AG10803 (cell line): ENCODE measurements around the gene WBP1.

Experiments used
- DNase-seq: peaks from one replicate; pipeline ENCODE4 v3.0.0; 2010; ENCODE audit warnings: low read depth
- H3K4me3 ChIP-seq: 2 replicates; pipeline ENCODE4 v1.5.1; 2011; ENCODE audit warnings: mild to moderate bottlenecking, low read length, control low read depth
- TF ChIP-seq, protein P1 (sequence below): conservative IDR thresholded peaks from 2 replicates; pipeline ENCODE4 v1.5.1; 2011; ENCODE audit warnings: mild to moderate bottlenecking, low read length, control low read depth, inconsistent platforms

Gene WBP1

GRCh38 chr2:74428675-74429074 lies 29.6 kb upstream of the WBP1 start:
- H3K4me3 ChIP-seq: no peak overlapping the region
- no peak for DNase-seq
- TF ChIP-seq, protein P1, sequence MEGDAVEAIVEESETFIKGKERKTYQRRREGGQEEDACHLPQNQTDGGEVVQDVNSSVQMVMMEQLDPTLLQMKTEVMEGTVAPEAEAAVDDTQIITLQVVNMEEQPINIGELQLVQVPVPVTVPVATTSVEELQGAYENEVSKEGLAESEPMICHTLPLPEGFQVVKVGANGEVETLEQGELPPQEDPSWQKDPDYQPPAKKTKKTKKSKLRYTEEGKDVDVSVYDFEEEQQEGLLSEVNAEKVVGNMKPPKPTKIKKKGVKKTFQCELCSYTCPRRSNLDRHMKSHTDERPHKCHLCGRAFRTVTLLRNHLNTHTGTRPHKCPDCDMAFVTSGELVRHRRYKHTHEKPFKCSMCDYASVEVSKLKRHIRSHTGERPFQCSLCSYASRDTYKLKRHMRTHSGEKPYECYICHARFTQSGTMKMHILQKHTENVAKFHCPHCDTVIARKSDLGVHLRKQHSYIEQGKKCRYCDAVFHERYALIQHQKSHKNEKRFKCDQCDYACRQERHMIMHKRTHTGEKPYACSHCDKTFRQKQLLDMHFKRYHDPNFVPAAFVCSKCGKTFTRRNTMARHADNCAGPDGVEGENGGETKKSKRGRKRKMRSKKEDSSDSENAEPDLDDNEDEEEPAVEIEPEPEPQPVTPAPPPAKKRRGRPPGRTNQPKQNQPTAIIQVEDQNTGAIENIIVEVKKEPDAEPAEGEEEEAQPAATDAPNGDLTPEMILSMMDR: no peak

DNA sequence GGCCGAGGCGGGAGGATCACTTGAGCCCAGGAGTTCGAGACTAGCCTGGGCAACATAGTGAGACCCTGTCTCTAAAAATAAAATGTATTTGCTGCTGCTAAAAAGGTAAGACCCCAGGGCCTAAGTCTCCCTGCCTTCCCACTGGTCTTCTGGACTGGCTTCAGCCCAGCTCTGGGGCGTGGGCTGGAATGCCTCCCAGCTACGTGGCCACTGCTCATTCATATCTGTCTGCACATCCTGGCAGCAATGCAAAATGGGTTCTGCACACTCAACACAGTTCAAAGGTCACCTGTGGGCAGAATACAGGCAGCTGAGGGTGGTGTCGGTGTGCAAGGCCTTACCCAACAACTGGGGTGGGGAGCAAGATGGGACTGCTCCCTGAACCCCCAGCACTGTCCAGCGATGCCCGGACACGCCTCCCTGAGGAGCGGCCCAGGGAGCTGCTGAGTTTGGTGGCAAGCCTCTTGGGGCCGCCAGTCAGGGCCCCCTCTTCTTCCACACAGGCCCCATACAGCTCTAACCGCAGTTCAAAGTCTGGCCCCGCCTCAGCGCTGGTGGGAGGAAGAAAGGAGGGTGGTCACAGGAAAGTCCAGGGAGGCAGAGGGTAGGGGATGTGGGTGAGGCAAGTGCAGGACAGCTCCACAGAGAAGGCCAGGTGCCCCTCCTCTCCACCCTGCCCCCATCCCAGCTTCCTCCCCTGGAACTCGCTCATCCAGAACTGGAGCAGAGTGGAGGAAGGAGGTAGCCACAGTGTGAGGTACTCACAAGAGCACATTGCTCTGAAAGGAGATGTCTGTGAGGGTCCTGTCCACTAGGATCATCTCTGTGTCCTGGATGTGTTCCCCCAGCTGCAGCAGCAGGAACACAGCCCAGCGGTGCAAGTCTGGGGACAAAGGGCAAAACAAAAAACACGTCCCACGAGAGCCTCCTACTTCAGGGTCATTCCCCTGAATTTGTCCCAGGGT lies 28.5 kb upstream of the WBP1 start:
- no peak overlapping the region for H3K4me3 ChIP-seq
- no peak for DNase-seq
- TF ChIP-seq, protein P1: no peak

- no peak for DNase-seq
- TF ChIP-seq, protein P1: no peak
- no peak overlapping the region for H3K4me3 ChIP-seq
These were observed 27.7 kb upstream of the WBP1 start for GRCh38 chr2:74430502-74430901.

GRCh38 chr2:74436111-74436805 lies 22.0 kb upstream of the WBP1 start:
- H3K4me3 ChIP-seq: no peak overlapping the region
- TF ChIP-seq, protein P1: no peak
- no peak for DNase-seq

- TF ChIP-seq, protein P1: no peak
- no peak for DNase-seq
- no peak overlapping the region for H3K4me3 ChIP-seq
These were observed 21.2 kb upstream of the WBP1 start for GRCh38 chr2:74436848-74437695.

DNA sequence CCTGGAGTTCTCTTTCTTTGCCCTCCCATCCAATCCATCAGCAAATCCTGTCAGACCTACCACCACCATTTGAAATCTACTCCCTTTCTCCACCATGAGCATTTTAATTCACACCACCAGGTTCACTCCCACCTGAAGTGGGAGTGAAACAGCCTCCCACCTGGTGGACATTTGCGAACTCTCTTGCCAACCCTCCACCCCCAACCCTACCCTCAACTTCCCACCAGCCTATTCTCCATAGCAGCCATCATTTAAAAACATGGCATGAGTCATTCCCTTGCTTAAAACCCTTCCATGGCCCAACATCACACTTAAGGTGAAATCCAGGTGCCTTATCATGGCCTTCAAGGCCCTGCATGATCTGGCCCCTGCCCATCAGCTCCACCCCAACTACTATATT lies 20.0 kb upstream of the WBP1 start:
- H3K4me3 ChIP-seq: no peak overlapping the region
- DNase-seq: no peak
- TF ChIP-seq, protein P1: no peak
